ENCODE measurements around the gene ANO2.

ANO2 gene

GRCh38 chr12:5582541-5582940 lies 362.5 kb downstream of the ANO2 start:
- no peak for DNase-seq (ENCODE audit: low read depth)
- no peak overlapping the region for H3K4me3 ChIP-seq (ENCODE audit: low read depth, low read length)
- TF ChIP-seq MYC (IDR thresholded peaks at IDR 0.05; ENCODE audit: low read depth, low read length) (no peak), POLR2A (IDR thresholded peaks at IDR 0.05; ENCODE audit: extremely low read depth, insufficient read length) (no peak)
- TF ChIP-seq, protein P1, sequence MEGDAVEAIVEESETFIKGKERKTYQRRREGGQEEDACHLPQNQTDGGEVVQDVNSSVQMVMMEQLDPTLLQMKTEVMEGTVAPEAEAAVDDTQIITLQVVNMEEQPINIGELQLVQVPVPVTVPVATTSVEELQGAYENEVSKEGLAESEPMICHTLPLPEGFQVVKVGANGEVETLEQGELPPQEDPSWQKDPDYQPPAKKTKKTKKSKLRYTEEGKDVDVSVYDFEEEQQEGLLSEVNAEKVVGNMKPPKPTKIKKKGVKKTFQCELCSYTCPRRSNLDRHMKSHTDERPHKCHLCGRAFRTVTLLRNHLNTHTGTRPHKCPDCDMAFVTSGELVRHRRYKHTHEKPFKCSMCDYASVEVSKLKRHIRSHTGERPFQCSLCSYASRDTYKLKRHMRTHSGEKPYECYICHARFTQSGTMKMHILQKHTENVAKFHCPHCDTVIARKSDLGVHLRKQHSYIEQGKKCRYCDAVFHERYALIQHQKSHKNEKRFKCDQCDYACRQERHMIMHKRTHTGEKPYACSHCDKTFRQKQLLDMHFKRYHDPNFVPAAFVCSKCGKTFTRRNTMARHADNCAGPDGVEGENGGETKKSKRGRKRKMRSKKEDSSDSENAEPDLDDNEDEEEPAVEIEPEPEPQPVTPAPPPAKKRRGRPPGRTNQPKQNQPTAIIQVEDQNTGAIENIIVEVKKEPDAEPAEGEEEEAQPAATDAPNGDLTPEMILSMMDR (IDR thresholded peaks at IDR 0.05; ENCODE audit: low read depth, low read length), result no peak

- H3K4me3 ChIP-seq (ENCODE audit: low read depth, low read length), result no peak overlapping the region
- DNase-seq (ENCODE audit: low read depth), result no peak
- no peak for TF ChIP-seq MYC (IDR thresholded peaks at IDR 0.05; ENCODE audit: low read depth, low read length)
- TF ChIP-seq, protein P1 (IDR thresholded peaks at IDR 0.05; ENCODE audit: low read depth, low read length), result no peak
- TF ChIP-seq POLR2A (IDR thresholded peaks at IDR 0.05; ENCODE audit: extremely low read depth, insufficient read length), result no peak
Observed at GRCh38 chr12:5582018-5582417, 363.0 kb downstream of the ANO2 start.

- DNase-seq (ENCODE audit: low read depth), result no peak
- H3K4me3 ChIP-seq (ENCODE audit: low read depth, low read length), result no peak overlapping the region
- TF ChIP-seq, protein P1 (IDR thresholded peaks at IDR 0.05; ENCODE audit: low read depth, low read length), result no peak
- no peak for TF ChIP-seq MAX (IDR thresholded peaks at IDR 0.05; ENCODE audit: low read depth, low read length)
Observed at GRCh38 chr12:5581616-5582015, 363.4 kb downstream of the ANO2 start.

GRCh38 chr12:5581019-5581418 lies 364.0 kb downstream of the ANO2 start:
- no peak for DNase-seq (ENCODE audit: low read depth)
- H3K4me3 ChIP-seq (ENCODE audit: low read depth, low read length), result no peak overlapping the region

GRCh38 chr12:5578775-5579174 lies 366.3 kb downstream of the ANO2 start:
- no peak overlapping the region for H3K4me3 ChIP-seq (ENCODE audit: low read depth, low read length)
- no peak for DNase-seq (ENCODE audit: low read depth)
- no peak for TF ChIP-seq MYC (IDR thresholded peaks at IDR 0.05; ENCODE audit: low read depth, low read length)
- no peak for TF ChIP-seq POLR2A (IDR thresholded peaks at IDR 0.05; ENCODE audit: extremely low read depth, insufficient read length)
- TF ChIP-seq, protein P1 (IDR thresholded peaks at IDR 0.05; ENCODE audit: low read depth, low read length), result no peak

More at GRCh38 chr12:5581019-5581418, 364.0 kb downstream of the ANO2 start:
- no peak for TF ChIP-seq MAX (IDR thresholded peaks at IDR 0.05; ENCODE audit: low read depth, low read length)
- TF ChIP-seq POLR2A (IDR thresholded peaks at IDR 0.05; ENCODE audit: extremely low read depth, insufficient read length), result no peak
- TF ChIP-seq, protein P1 (IDR thresholded peaks at IDR 0.05; ENCODE audit: low read depth, low read length), result no peak
- TF ChIP-seq MYC (IDR thresholded peaks at IDR 0.05; ENCODE audit: low read depth, low read length), result no peak

DNA sequence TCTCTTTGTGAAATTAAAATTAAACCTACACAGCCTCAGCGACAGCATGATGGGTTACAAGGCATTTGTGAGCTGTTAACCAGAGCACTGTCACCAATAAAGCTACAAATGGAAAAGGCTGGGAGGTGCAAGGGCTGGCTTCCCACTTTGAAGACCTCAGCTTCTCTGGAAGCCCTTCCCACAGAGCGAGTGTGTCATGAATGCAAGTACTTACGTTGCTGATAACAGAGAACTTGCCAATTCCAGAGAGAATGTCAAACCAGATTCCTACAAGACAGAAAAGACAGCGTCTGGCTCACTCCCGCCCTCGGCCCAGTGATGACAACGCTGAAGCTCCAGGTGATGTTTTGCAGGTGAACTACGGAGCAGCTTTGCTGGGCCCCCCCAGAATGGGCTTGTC lies 367.3 kb downstream of the ANO2 start:
- H3K4me3 ChIP-seq (ENCODE audit: low read depth, low read length), result no peak overlapping the region
- TF ChIP-seq MYC (IDR thresholded peaks at IDR 0.05; ENCODE audit: low read depth, low read length) (no peak), MAX (IDR thresholded peaks at IDR 0.05; ENCODE audit: low read depth, low read length) (no peak), POLR2A (IDR thresholded peaks at IDR 0.05; ENCODE audit: extremely low read depth, insufficient read length) (no peak)
- TF ChIP-seq, protein P1 (IDR thresholded peaks at IDR 0.05; ENCODE audit: low read depth, low read length), result no peak
- DNase-seq (ENCODE audit: low read depth), result no peak

All from NB4 (cell line).